ENCODE data around the gene SLC35D2.
"Not testable (repeated sequence)": the region's sequence is repeated elsewhere in the genome, so short reads cannot be mapped to it uniquely, and the experiment has no call there.

The SLC35D2 gene

DNA sequence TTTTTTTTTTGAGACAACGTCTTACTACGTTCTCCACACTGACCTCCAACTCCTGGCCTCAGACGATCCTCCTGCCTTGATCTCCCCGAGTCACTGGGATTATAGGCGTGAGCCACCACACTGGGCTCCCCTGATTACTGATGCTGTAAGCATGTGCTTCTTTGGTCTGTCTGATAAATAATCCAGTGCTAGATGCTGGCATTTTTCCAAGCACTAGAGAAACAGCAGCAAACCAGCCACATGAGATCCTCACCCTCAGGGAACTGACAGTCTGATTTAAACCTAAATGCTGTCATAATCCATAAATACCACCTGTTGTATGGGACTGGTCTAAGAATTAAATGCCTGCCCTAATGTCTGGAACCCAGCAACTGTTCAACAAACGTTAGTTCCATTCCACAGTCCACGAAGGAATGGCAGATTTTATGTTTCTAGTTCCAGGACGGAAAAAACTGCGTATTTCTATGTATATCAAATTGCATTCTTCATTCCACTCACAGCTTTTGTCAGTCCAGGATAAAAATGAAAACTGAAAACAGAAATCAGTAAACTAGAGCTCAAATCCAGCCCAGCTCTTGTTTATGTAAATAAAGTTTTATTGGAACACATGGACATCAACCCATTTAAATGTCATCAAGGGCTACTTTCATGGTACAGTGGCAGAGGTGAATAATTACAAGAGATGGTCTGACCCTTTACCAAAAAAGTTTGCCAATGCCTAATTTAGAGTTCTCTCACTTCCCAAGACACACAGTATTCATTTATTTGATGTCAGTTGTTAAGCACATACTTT lies 20.1 kb downstream of the SLC35D2 start:
- Histone ChIP-seq H3K23ac (ENCODE audit: low read depth, low read length, poor library complexity) (no peak overlapping the region), H3K4ac (ENCODE audit: low read length) (no peak overlapping the region), H2BK12ac (ENCODE audit: low read length) (no peak overlapping the region), H3K9ac (ENCODE audit: low read depth, low read length, poor library complexity) (no peak overlapping the region), H3K4me1 (ENCODE audit: control insufficient read depth in 2 of 2, insufficient read depth in 1 of 2, low read depth in 1 of 2, low read length in 2 of 2) (no peaks in the 10 kb centered on the region), H2AK5ac (ENCODE audit: low read depth, low read length) (no peak overlapping the region), H3K27ac (replicated peaks; ENCODE audit: low read length) (no peak overlapping the region), H4K8ac (ENCODE audit: low read depth, low read length) (no peak overlapping the region), H3K18ac (ENCODE audit: low read length) (no peak overlapping the region), H3K27me3 (ENCODE audit: control insufficient read depth in 3 of 3, insufficient read depth in 3 of 3, low read depth in 1 of 3, low read length in 3 of 3) (no peaks in the 10 kb centered on the region), H3K36me3 (replicated peaks in 1 of 2; ENCODE audit: control insufficient read depth in 2 of 2, insufficient read depth in 2 of 2, low read length in 2 of 2) (peaks cover 0 to 46% of the 10 kb centered on the region in 2 donors), H3K14ac (ENCODE audit: low read length) (no peak overlapping the region), H2AFZ (ENCODE audit: low read length) (no peak overlapping the region), H2BK120ac (ENCODE audit: low read depth, low read length) (no peak overlapping the region), H2BK5ac (ENCODE audit: low read length) (no peak overlapping the region), H2BK15ac (ENCODE audit: low read length) (no peak overlapping the region), H3K4me3 (ENCODE audit: low read length in 2 of 2) (no peak overlapping the region), H3K79me1 (ENCODE audit: low read depth, low read length) (no peaks in the 10 kb centered on the region), H4K91ac (ENCODE audit: low read depth, low read length, poor library complexity) (no peak overlapping the region), H3K4me2 (ENCODE audit: insufficient read depth, low read length, poor library complexity, severe bottlenecking) (no peak overlapping the region), H3K9me3 (replicated peaks in 1 of 2; ENCODE audit: control insufficient read depth in 2 of 2, insufficient read depth in 1 of 2, low read depth in 1 of 2, low read length in 2 of 2) (peaks cover 0 to 4% of the 10 kb centered on the region in 2 donors)
- WGBS, 2 donors (ENCODE audit: extremely low coverage in 2 of 2, insufficient read length in 2 of 2, insufficient replicate concordance in 1 of 2), result no CpG with 5 or more reads among the region's 9 CpGs
- no peak for DNase-seq (ENCODE audit: low spot score)

DNA sequence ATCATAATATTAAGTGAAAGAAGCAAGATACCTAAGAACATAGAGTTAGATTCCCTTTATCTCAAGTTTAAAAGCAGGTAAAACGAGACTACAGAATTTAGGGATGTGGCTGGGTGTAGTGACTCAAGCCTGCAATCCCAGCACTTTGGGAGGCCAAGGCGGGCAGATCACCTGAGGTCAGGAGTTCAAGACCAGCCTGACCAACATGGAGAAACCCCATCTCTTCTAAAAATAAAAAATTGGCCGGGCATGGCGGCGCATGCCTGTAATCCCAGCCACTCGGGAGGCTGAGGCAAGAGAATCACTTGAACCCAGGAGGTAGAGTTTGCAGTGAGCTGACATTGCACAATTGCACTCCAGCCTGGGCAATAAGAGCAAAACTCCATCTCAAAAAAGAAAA lies 21.4 kb downstream of the SLC35D2 start:
- no CpG with 5 or more reads among the region's 6 CpGs for WGBS, 2 donors (ENCODE audit: extremely low coverage in 2 of 2, insufficient read length in 2 of 2, insufficient replicate concordance in 1 of 2)
- not testable (repeated sequence) for H3K23ac ChIP-seq (ENCODE audit: low read depth, low read length, poor library complexity); H2BK12ac ChIP-seq (ENCODE audit: low read length); H2BK120ac ChIP-seq (ENCODE audit: low read depth, low read length); H4K8ac ChIP-seq (ENCODE audit: low read depth, low read length); H2AFZ ChIP-seq (ENCODE audit: low read length); H3K27ac ChIP-seq (replicated peaks; ENCODE audit: low read length); H3K4me1 ChIP-seq (ENCODE audit: control insufficient read depth in 2 of 2, insufficient read depth in 1 of 2, low read depth in 1 of 2, low read length in 2 of 2); DNase-seq (ENCODE audit: low spot score); H3K4me3 ChIP-seq (ENCODE audit: low read length in 2 of 2); H3K14ac ChIP-seq (ENCODE audit: low read length); H2BK15ac ChIP-seq (ENCODE audit: low read length); H3K9ac ChIP-seq (ENCODE audit: low read depth, low read length, poor library complexity); H3K4me2 ChIP-seq (ENCODE audit: insufficient read depth, low read length, poor library complexity, severe bottlenecking); H2AK5ac ChIP-seq (ENCODE audit: low read depth, low read length); H3K18ac ChIP-seq (ENCODE audit: low read length); H4K91ac ChIP-seq (ENCODE audit: low read depth, low read length, poor library complexity); H3K79me1 ChIP-seq (ENCODE audit: low read depth, low read length); H2BK5ac ChIP-seq (ENCODE audit: low read length); H3K9me3 ChIP-seq (replicated peaks in 1 of 2; ENCODE audit: control insufficient read depth in 2 of 2, insufficient read depth in 1 of 2, low read depth in 1 of 2, low read length in 2 of 2); H3K4ac ChIP-seq (ENCODE audit: low read length); H3K27me3 ChIP-seq (ENCODE audit: control insufficient read depth in 3 of 3, insufficient read depth in 3 of 3, low read depth in 1 of 3, low read length in 3 of 3)
- H3K36me3 ChIP-seq (replicated peaks in 1 of 2; ENCODE audit: control insufficient read depth in 2 of 2, insufficient read depth in 2 of 2, low read length in 2 of 2), result peaks cover 0 to 45% of the 10 kb centered on the region in 2 donors

DNA sequence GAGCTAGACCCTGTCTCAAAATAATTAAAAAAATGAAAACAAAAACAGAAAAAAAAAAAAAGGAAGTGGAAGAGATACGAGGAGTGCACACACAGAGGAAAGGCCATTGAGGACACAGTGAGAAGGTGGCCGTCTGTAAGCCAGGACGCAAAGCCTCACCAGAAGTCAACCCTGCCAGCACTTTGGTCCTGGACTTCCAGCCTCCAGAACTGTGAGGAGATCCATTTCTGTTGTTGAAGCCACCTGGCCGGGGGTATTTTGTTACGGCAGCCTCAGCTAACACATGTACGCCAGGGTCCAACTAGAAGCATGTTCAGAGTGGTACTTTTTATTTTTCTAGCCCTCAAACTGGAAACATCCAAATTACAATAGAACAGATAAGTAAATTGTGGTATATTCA lies 21.8 kb downstream of the SLC35D2 start:
- Histone ChIP-seq H3K23ac (ENCODE audit: low read depth, low read length, poor library complexity) (no peak overlapping the region), H4K91ac (ENCODE audit: low read depth, low read length, poor library complexity) (no peak overlapping the region), H3K4me1 (ENCODE audit: control insufficient read depth in 2 of 2, insufficient read depth in 1 of 2, low read depth in 1 of 2, low read length in 2 of 2) (no peaks in the 10 kb centered on the region), H4K8ac (ENCODE audit: low read depth, low read length) (no peak overlapping the region), H2AK5ac (ENCODE audit: low read depth, low read length) (no peak overlapping the region), H3K27ac (replicated peaks; ENCODE audit: low read length) (no peak overlapping the region), H2BK5ac (ENCODE audit: low read length) (no peak overlapping the region), H2BK120ac (ENCODE audit: low read depth, low read length) (no peak overlapping the region), H2BK12ac (ENCODE audit: low read length) (no peak overlapping the region), H3K4me2 (ENCODE audit: insufficient read depth, low read length, poor library complexity, severe bottlenecking) (no peak overlapping the region), H3K27me3 (ENCODE audit: control insufficient read depth in 3 of 3, insufficient read depth in 3 of 3, low read depth in 1 of 3, low read length in 3 of 3) (no peaks in the 10 kb centered on the region), H3K36me3 (replicated peaks in 1 of 2; ENCODE audit: control insufficient read depth in 2 of 2, insufficient read depth in 2 of 2, low read length in 2 of 2) (peaks cover 0 to 44% of the 10 kb centered on the region in 2 donors), H3K9ac (ENCODE audit: low read depth, low read length, poor library complexity) (no peak overlapping the region), H3K79me1 (ENCODE audit: low read depth, low read length) (no peaks in the 10 kb centered on the region), H3K14ac (ENCODE audit: low read length) (no peak overlapping the region), H2AFZ (ENCODE audit: low read length) (no peak overlapping the region), H3K4ac (ENCODE audit: low read length) (no peak overlapping the region), H3K4me3 (ENCODE audit: low read length in 2 of 2) (no peak overlapping the region), H2BK15ac (ENCODE audit: low read length) (no peak overlapping the region), H3K18ac (ENCODE audit: low read length) (no peak overlapping the region), H3K9me3 (replicated peaks in 1 of 2; ENCODE audit: control insufficient read depth in 2 of 2, insufficient read depth in 1 of 2, low read depth in 1 of 2, low read length in 2 of 2) (peaks cover 0 to 4% of the 10 kb centered on the region in 2 donors)
- no peak for DNase-seq (ENCODE audit: low spot score)
- no CpG with 5 or more reads among the region's 6 CpGs for WGBS, 2 donors (ENCODE audit: extremely low coverage in 2 of 2, insufficient read length in 2 of 2, insufficient replicate concordance in 1 of 2)

DNA sequence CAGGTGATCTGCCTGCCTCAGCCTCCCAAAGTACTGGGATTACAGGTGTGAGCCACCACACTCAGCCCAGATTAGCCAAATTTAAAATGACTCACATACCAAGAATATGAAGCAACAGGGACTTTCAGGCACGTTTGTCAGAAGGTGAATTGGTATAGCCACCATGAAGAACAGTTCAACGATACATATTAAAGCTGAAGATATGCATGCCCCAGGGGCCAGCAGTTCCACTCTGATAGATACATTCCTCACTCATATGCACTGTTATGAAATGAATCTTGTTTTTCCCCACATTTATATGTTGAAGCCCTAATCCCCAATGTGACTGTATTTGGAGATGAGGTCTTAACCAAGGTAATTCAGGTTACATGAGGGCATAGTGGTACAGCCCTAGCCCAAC lies 22.5 kb downstream of the SLC35D2 start:
- Histone ChIP-seq H3K4ac (ENCODE audit: low read length) (no peak overlapping the region), H3K27me3 (ENCODE audit: control insufficient read depth in 3 of 3, insufficient read depth in 3 of 3, low read depth in 1 of 3, low read length in 3 of 3) (no peaks in the 10 kb centered on the region), H3K4me3 (ENCODE audit: low read length in 2 of 2) (no peak overlapping the region), H3K4me1 (ENCODE audit: control insufficient read depth in 2 of 2, insufficient read depth in 1 of 2, low read depth in 1 of 2, low read length in 2 of 2) (no peaks in the 10 kb centered on the region), H3K79me1 (ENCODE audit: low read depth, low read length) (no peaks in the 10 kb centered on the region), H4K91ac (ENCODE audit: low read depth, low read length, poor library complexity) (no peak overlapping the region), H2AK5ac (ENCODE audit: low read depth, low read length) (no peak overlapping the region), H4K8ac (ENCODE audit: low read depth, low read length) (no peak overlapping the region), H3K9me3 (replicated peaks in 1 of 2; ENCODE audit: control insufficient read depth in 2 of 2, insufficient read depth in 1 of 2, low read depth in 1 of 2, low read length in 2 of 2) (peaks cover 0 to 4% of the 10 kb centered on the region in 2 donors), H3K9ac (ENCODE audit: low read depth, low read length, poor library complexity) (no peak overlapping the region), H3K27ac (replicated peaks; ENCODE audit: low read length) (no peak overlapping the region), H3K23ac (ENCODE audit: low read depth, low read length, poor library complexity) (no peak overlapping the region), H2BK5ac (ENCODE audit: low read length) (no peak overlapping the region), H2AFZ (ENCODE audit: low read length) (no peak overlapping the region), H3K4me2 (ENCODE audit: insufficient read depth, low read length, poor library complexity, severe bottlenecking) (no peak overlapping the region), H3K18ac (ENCODE audit: low read length) (no peak overlapping the region), H2BK15ac (ENCODE audit: low read length) (no peak overlapping the region), H3K14ac (ENCODE audit: low read length) (no peak overlapping the region), H3K36me3 (replicated peaks in 1 of 2; ENCODE audit: control insufficient read depth in 2 of 2, insufficient read depth in 2 of 2, low read length in 2 of 2) (peaks cover 0 to 43% of the 10 kb centered on the region in 2 donors), H2BK12ac (ENCODE audit: low read length) (no peak overlapping the region), H2BK120ac (ENCODE audit: low read depth, low read length) (no peak overlapping the region)
- WGBS, 2 donors (ENCODE audit: extremely low coverage in 2 of 2, insufficient read length in 2 of 2, insufficient replicate concordance in 1 of 2), result no CpG with 5 or more reads among the region's 2 CpGs
- DNase-seq (ENCODE audit: low spot score), result no peak

Data from neuronal stem cell (in vitro differentiated cells).